SK-N-SH (cell line): ENCODE data around the gene NRIP1.

Experiments
- ELF1 ChIP-seq: IDR thresholded peaks from 2 replicates; pipeline ENCODE4 v1.4.0; 2012
- EZH2phosphoT487 ChIP-seq: fragments of 200-600 bp; sonication (generic); IDR thresholded peaks from 2 replicates; pipeline ENCODE4 v1.6.1; 2017; ENCODE audit warnings: low read depth, mixed run types, mild to moderate bottlenecking, antibody characterized with exemption, moderate library complexity, borderline replicate concordance
- GATA2 ChIP-seq: sonication (generic); formaldehyde crosslinking; IDR thresholded peaks from 2 replicates; pipeline ENCODE4 v1.5.0; 2020; ENCODE audit warnings: mild to moderate bottlenecking, missing genetic modification reagents
- MEF2A ChIP-seq: IDR thresholded peaks from 2 replicates; pipeline ENCODE4 v1.4.0; 2012; ENCODE audit warnings: low read depth, borderline replicate concordance
- POLR2AphosphoS5 ChIP-seq: IDR thresholded peaks from 2 replicates; pipeline ENCODE4 v1.6.1; 2012; ENCODE audit warnings: low read depth, low read length
- RCOR1 ChIP-seq: fragments of 150-350 bp; IDR thresholded peaks from 2 replicates; pipeline ENCODE4 v1.6.1; 2017; ENCODE audit warnings: antibody characterized with exemption, low read length
- SMC3 ChIP-seq: IDR thresholded peaks from 2 replicates; pipeline ENCODE4 v1.6.1; 2012; ENCODE audit warnings: low read depth, low read length, improper control_type of control experiment
- TCF12 ChIP-seq: IDR thresholded peaks from 2 replicates; pipeline ENCODE4 v1.4.0; 2012
- TF ChIP-seq, protein P1 (sequence below): IDR thresholded peaks from 2 replicates; pipeline ENCODE4 v1.6.1; 2012; ENCODE audit warnings: mild to moderate bottlenecking, low read depth, low read length, moderate library complexity
- TF ChIP-seq, protein P2 (sequence below): fragments of 200-600 bp; sonication (generic); IDR thresholded peaks from 2 replicates; pipeline ENCODE4 v1.6.1; 2017; ENCODE audit warnings: antibody characterized with exemption, mild to moderate bottlenecking, moderate library complexity
- TF ChIP-seq, protein P3 (sequence below): fragments of 150-350 bp; IDR thresholded peaks from 2 replicates; pipeline ENCODE4 v1.6.1; 2017; ENCODE audit warnings: antibody characterized with exemption, low read length, low read depth, borderline replicate concordance
- TF ChIP-seq, protein P4 (sequence below): IDR thresholded peaks from 2 replicates; pipeline ENCODE4 v1.4.0; 2012; ENCODE audit warnings: low read depth
- TF ChIP-seq, protein P5 (sequence below): fragments of 150-350 bp; IDR thresholded peaks from 2 replicates; pipeline ENCODE4 v1.6.1; 2016; ENCODE audit warnings: mild to moderate bottlenecking, low read depth, low read length

DNA sequence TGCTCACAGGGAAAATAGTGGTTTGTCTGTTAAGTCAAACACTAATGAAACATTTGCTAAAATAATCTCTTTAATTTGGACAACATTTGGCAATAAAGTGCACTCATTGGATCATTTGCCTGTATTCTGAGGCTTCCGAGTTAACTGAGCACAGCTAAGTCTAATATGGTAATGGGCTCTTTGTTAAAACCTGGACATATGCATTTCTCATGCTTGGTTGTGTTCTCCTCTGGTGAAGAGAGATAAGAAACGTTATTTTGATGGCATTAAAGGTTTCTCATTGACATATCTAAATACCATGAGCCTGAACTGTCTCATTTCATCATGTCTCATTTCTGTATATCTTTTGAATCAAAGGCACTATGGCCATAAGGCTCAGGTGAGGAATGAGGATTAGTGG, 13.4 kb upstream of the NRIP1 start:
- no peak for TF ChIP-seq ELF1
- TF ChIP-seq, protein P1, sequence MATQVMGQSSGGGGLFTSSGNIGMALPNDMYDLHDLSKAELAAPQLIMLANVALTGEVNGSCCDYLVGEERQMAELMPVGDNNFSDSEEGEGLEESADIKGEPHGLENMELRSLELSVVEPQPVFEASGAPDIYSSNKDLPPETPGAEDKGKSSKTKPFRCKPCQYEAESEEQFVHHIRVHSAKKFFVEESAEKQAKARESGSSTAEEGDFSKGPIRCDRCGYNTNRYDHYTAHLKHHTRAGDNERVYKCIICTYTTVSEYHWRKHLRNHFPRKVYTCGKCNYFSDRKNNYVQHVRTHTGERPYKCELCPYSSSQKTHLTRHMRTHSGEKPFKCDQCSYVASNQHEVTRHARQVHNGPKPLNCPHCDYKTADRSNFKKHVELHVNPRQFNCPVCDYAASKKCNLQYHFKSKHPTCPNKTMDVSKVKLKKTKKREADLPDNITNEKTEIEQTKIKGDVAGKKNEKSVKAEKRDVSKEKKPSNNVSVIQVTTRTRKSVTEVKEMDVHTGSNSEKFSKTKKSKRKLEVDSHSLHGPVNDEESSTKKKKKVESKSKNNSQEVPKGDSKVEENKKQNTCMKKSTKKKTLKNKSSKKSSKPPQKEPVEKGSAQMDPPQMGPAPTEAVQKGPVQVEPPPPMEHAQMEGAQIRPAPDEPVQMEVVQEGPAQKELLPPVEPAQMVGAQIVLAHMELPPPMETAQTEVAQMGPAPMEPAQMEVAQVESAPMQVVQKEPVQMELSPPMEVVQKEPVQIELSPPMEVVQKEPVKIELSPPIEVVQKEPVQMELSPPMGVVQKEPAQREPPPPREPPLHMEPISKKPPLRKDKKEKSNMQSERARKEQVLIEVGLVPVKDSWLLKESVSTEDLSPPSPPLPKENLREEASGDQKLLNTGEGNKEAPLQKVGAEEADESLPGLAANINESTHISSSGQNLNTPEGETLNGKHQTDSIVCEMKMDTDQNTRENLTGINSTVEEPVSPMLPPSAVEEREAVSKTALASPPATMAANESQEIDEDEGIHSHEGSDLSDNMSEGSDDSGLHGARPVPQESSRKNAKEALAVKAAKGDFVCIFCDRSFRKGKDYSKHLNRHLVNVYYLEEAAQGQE, result no peak
- TF ChIP-seq, protein P2, sequence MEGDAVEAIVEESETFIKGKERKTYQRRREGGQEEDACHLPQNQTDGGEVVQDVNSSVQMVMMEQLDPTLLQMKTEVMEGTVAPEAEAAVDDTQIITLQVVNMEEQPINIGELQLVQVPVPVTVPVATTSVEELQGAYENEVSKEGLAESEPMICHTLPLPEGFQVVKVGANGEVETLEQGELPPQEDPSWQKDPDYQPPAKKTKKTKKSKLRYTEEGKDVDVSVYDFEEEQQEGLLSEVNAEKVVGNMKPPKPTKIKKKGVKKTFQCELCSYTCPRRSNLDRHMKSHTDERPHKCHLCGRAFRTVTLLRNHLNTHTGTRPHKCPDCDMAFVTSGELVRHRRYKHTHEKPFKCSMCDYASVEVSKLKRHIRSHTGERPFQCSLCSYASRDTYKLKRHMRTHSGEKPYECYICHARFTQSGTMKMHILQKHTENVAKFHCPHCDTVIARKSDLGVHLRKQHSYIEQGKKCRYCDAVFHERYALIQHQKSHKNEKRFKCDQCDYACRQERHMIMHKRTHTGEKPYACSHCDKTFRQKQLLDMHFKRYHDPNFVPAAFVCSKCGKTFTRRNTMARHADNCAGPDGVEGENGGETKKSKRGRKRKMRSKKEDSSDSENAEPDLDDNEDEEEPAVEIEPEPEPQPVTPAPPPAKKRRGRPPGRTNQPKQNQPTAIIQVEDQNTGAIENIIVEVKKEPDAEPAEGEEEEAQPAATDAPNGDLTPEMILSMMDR, result no peak
- TF ChIP-seq, protein P3, sequence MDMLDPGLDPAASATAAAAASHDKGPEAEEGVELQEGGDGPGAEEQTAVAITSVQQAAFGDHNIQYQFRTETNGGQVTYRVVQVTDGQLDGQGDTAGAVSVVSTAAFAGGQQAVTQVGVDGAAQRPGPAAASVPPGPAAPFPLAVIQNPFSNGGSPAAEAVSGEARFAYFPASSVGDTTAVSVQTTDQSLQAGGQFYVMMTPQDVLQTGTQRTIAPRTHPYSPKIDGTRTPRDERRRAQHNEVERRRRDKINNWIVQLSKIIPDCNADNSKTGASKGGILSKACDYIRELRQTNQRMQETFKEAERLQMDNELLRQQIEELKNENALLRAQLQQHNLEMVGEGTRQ, result no peak
- no peak for TF ChIP-seq POLR2AphosphoS5
- TF ChIP-seq RCOR1, result no peak
- TF ChIP-seq, protein P4, sequence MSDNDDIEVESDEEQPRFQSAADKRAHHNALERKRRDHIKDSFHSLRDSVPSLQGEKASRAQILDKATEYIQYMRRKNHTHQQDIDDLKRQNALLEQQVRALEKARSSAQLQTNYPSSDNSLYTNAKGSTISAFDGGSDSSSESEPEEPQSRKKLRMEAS, result no peak
- no peak for TF ChIP-seq GATA2 (CRISPR knock-in tag)
- no peak for TF ChIP-seq TCF12
- TF ChIP-seq, protein P5, sequence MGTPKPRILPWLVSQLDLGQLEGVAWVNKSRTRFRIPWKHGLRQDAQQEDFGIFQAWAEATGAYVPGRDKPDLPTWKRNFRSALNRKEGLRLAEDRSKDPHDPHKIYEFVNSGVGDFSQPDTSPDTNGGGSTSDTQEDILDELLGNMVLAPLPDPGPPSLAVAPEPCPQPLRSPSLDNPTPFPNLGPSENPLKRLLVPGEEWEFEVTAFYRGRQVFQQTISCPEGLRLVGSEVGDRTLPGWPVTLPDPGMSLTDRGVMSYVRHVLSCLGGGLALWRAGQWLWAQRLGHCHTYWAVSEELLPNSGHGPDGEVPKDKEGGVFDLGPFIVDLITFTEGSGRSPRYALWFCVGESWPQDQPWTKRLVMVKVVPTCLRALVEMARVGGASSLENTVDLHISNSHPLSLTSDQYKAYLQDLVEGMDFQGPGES, result no peak
- TF ChIP-seq EZH2phosphoT487, result no peak
- TF ChIP-seq MEF2A, result no peak
- no peak for TF ChIP-seq SMC3
